Breast epithelium (tissue), 4 donors: ENCODE results near the gene RTCA. TPM values are rescaled to one million over a fixed set of nuclear protein-coding genes. Genes with fewer than 3 reads are reported as not detected.
A peak's percentile ranks its signal among the peaks of the same experiment; 100 is the strongest.

Experiments used
- DNase-seq, 2 donors: peaks; one replicate each; pipeline ENCODE4 v3.0.0-alpha.2; 2019; ENCODE audit warnings: low spot score in 2 of 2
- H3K27ac ChIP-seq, 2 donors: fragments of 200-600 bp; sonication (generic) in 1 of 2; one replicate each; pipeline ENCODE4 v1.5.1; 2016 to 2019; ENCODE audit warnings: mild to moderate bottlenecking in 1 of 2
- H3K27me3 ChIP-seq, 2 donors: fragments of 200-600 bp; sonication (generic) in 1 of 2; one replicate each; pipeline versions ENCODE4 v1.5.1 to v1.6.0; 2017 to 2019; ENCODE audit warnings: control low read depth in 1 of 2, mild to moderate bottlenecking in 1 of 2
- H3K36me3 ChIP-seq: fragments of 200-600 bp; one replicate; pipeline ENCODE4 v1.5.1; 2019
- H3K4me1 ChIP-seq, 2 donors: fragments of 200-600 bp; sonication (generic); one replicate each; pipeline ENCODE4 v1.5.1; 2016 to 2019; ENCODE audit warnings: control low read depth in 1 of 2
- H3K4me3 ChIP-seq, 3 donors: fragments of 200-600 bp; sonication (generic); 1 replicate in 2 of 3; 2 replicates in 1 of 3; pipeline ENCODE4 v1.5.1; 2016 to 2019; ENCODE audit warnings: mild to moderate bottlenecking in 3 of 3, moderate library complexity in 2 of 3
- H3K9me3 ChIP-seq, 2 donors: fragments of 200-600 bp; sonication (generic) in 1 of 2; one replicate each; pipeline ENCODE4 v1.5.1; 2016 to 2019; ENCODE audit warnings: control low read depth in 1 of 2
- POLR2A ChIP-seq: fragments of 450-650 bp; IDR thresholded peaks from one replicate; pipeline ENCODE4 v1.6.1; 2016; ENCODE audit warnings: antibody characterized with exemption, mild to moderate bottlenecking, moderate library complexity
- POLR2AphosphoS5 ChIP-seq, 3 donors: sonication (generic); formaldehyde crosslinking; IDR thresholded peaks; one replicate each; pipeline ENCODE4 v1.6.1; 2017; ENCODE audit warnings: antibody characterized with exemption in 3 of 3
- intact Hi-C: fragments of 100-400 bp; cut with DNase I; formaldehyde crosslinking; loops from one replicate; pipeline ENCODE4 v1.15.1; 2023; ENCODE audit warnings: low total_unique reads
- total RNA-seq, 3 donors: library from RNA; depleted of rRNA; stranded (reverse); fragments of >200 nt; gene quantifications; one replicate each; pipeline ENCODE4 v1.1.0, GENCODE V29; 2016
- TF ChIP-seq, protein P1 (sequence below), 3 donors: fragments of 450-650 bp; IDR thresholded peaks; one replicate each; pipeline ENCODE4 v1.5.1; 2016 to 2017; ENCODE audit warnings: antibody characterized with exemption in 3 of 3, mild to moderate bottlenecking in 3 of 3, moderate library complexity in 3 of 3

Gene RTCA
- total RNA-seq, 3 donors from 2014 or later = 17.0 to 22.6 (median 22.2) TPM

GRCh38 chr1:100267284-100267683 is 1.3 kb downstream of the RTCA start:
- no peaks in the 10 kb centered on the region for H3K9me3 ChIP-seq
- TF ChIP-seq, protein P1, sequence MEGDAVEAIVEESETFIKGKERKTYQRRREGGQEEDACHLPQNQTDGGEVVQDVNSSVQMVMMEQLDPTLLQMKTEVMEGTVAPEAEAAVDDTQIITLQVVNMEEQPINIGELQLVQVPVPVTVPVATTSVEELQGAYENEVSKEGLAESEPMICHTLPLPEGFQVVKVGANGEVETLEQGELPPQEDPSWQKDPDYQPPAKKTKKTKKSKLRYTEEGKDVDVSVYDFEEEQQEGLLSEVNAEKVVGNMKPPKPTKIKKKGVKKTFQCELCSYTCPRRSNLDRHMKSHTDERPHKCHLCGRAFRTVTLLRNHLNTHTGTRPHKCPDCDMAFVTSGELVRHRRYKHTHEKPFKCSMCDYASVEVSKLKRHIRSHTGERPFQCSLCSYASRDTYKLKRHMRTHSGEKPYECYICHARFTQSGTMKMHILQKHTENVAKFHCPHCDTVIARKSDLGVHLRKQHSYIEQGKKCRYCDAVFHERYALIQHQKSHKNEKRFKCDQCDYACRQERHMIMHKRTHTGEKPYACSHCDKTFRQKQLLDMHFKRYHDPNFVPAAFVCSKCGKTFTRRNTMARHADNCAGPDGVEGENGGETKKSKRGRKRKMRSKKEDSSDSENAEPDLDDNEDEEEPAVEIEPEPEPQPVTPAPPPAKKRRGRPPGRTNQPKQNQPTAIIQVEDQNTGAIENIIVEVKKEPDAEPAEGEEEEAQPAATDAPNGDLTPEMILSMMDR (IDR thresholded peaks at IDR 0.05) = no peak
- TF ChIP-seq POLR2AphosphoS5 (IDR thresholded peaks at IDR 0.05) = no peak
- no peak for TF ChIP-seq POLR2A
- H3K4me3 ChIP-seq = peak overlapping the region; percentile 89 to 95 (median 91)
- H3K36me3 ChIP-seq = no peaks in the 10 kb centered on the region
- intact Hi-C loops = no loop called here
- H3K4me1 ChIP-seq = peaks cover 0 to 4% of the 10 kb centered on the region in 2 donors
- H3K27me3 ChIP-seq = no peaks in the 10 kb centered on the region
- DNase-seq = no peak
- no peak overlapping the region for H3K27ac ChIP-seq

DNA sequence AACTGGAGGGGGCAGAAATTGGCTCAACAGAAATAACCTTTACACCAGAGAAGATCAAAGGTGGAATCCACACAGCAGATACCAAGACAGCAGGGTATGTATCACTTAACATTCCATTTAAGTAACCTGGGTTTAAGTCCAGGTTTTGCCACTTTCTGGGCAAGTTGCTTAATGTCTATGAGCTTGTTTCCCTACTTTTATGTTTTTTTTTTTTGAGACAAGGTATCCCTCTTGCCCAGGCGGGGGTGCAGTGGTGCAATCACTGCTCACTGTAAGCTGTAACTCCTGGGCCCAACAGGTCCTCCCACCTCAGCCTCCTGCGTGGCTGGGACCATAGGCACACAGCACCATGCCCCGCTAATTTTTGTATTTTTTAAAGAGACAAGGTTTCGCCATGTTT is 2.2 kb downstream of the RTCA start:
- no peak for DNase-seq
- TF ChIP-seq POLR2A (no peak), POLR2AphosphoS5 (IDR thresholded peaks at IDR 0.05) (no peak)
- TF ChIP-seq, protein P1 (IDR thresholded peaks at IDR 0.05) = no peak
- peaks cover 0 to 4% of the 10 kb centered on the region in 2 donors for H3K4me1 ChIP-seq
- intact Hi-C loops = no loop called here
- no peak overlapping the region for H3K27ac ChIP-seq
- H3K27me3 ChIP-seq = no peaks in the 10 kb centered on the region
- H3K36me3 ChIP-seq = no peaks in the 10 kb centered on the region
- no peaks in the 10 kb centered on the region for H3K9me3 ChIP-seq
- no peak overlapping the region for H3K4me3 ChIP-seq

GRCh38 chr1:100277866-100278265 is 11.8 kb downstream of the RTCA start:
- H3K27ac ChIP-seq = no peak overlapping the region
- H3K4me3 ChIP-seq = no peak overlapping the region
- peaks cover 14% of the 10 kb centered on the region for H3K36me3 ChIP-seq
- no peaks in the 10 kb centered on the region for H3K27me3 ChIP-seq
- H3K9me3 ChIP-seq = no peaks in the 10 kb centered on the region
- DNase-seq = no peak
- no peak for TF ChIP-seq POLR2A
- TF ChIP-seq POLR2AphosphoS5 (IDR thresholded peaks at IDR 0.05) = no peak
- TF ChIP-seq, protein P1 (IDR thresholded peaks at IDR 0.05) = no peak
- intact Hi-C loops = no loop called here
- H3K4me1 ChIP-seq = no peaks in the 10 kb centered on the region

GRCh38 chr1:100279358-100279923 is 13.4 kb downstream of the RTCA start:
- TF ChIP-seq POLR2AphosphoS5 (IDR thresholded peaks at IDR 0.05) = no peak
- TF ChIP-seq, protein P1 (IDR thresholded peaks at IDR 0.05) = no peak
- no peak for TF ChIP-seq POLR2A
- intact Hi-C loops = no loop called here
- Histone ChIP-seq H3K27me3 (no peaks in the 10 kb centered on the region), H3K4me1 (no peaks in the 10 kb centered on the region), H3K36me3 (peaks cover 14% of the 10 kb centered on the region), H3K4me3 (no peak overlapping the region), H3K27ac (no peak overlapping the region), H3K9me3 (no peaks in the 10 kb centered on the region)
- no peak for DNase-seq

- Histone ChIP-seq H3K27ac (no peak overlapping the region), H3K36me3 (peaks cover 14% of the 10 kb centered on the region), H3K4me3 (no peak overlapping the region), H3K27me3 (no peaks in the 10 kb centered on the region), H3K9me3 (no peaks in the 10 kb centered on the region), H3K4me1 (no peaks in the 10 kb centered on the region)
- intact Hi-C loops = no loop called here
- TF ChIP-seq, protein P1 (IDR thresholded peaks at IDR 0.05) = no peak
- TF ChIP-seq POLR2AphosphoS5 (IDR thresholded peaks at IDR 0.05) = no peak
- TF ChIP-seq POLR2A = no peak
- DNase-seq = no peak
These were observed 14.1 kb downstream of the RTCA start for GRCh38 chr1:100279954-100280682.
